ENCODE data around the gene CTSD. TPM values are rescaled to one million over a fixed set of nuclear protein-coding genes. Genes with fewer than 3 reads are reported as not detected.

CTSD gene
- total RNA-seq, 2 donors from 2014 or later: 782 to 1,042 TPM

DNA sequence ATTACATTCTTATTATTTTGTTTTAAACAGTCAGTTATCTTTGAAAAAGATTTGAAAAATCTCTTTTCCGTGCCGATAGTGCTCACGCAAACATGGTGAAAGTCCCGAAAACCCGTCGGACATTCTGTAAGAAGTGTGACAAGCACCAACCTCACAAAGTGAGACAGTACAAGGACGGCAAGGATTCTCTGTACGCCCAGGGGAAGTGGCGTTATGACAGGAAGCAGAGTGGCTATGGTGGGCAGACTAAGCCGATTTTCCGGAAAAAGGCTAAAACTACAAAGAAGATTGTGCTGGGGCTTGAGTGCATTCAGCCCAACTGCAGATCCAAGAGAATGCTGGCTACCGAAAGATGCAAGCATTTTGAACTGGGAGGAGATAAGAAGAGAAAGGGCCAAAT lies 28.7 kb upstream of the CTSD start:
- Histone ChIP-seq H3K36me3 (no peaks in the 10 kb centered on the region), H3K27me3 (no peaks in the 10 kb centered on the region), H3K4me3 (no peak overlapping the region), H3K9me3 (no peaks in the 10 kb centered on the region), H3K27ac (no peak overlapping the region), H3K4me1 (no peaks in the 10 kb centered on the region)
- TF ChIP-seq, protein P1, sequence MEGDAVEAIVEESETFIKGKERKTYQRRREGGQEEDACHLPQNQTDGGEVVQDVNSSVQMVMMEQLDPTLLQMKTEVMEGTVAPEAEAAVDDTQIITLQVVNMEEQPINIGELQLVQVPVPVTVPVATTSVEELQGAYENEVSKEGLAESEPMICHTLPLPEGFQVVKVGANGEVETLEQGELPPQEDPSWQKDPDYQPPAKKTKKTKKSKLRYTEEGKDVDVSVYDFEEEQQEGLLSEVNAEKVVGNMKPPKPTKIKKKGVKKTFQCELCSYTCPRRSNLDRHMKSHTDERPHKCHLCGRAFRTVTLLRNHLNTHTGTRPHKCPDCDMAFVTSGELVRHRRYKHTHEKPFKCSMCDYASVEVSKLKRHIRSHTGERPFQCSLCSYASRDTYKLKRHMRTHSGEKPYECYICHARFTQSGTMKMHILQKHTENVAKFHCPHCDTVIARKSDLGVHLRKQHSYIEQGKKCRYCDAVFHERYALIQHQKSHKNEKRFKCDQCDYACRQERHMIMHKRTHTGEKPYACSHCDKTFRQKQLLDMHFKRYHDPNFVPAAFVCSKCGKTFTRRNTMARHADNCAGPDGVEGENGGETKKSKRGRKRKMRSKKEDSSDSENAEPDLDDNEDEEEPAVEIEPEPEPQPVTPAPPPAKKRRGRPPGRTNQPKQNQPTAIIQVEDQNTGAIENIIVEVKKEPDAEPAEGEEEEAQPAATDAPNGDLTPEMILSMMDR (IDR thresholded peaks at IDR 0.05): no peak
- DNase-seq (ENCODE audit: low spot score): no peak

DNA sequence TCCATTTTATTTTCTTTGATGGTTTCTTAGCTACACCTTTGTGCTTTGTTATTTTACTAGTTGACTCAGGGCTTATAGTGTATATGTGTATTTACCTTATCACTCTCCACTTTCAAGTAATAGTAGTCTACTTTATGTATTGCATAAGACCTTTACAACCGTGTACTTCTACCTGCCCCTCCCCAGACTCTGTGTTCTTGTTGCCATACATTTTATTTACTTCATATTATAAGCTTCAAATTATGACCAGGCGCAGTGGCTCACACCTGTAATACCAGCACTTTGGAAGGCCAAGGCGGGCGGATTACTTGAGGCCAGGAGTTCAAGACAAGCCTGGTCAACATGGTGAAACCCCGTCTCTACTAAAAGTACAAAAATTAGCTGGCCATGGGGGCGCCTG lies 28.2 kb upstream of the CTSD start:
- no peaks in the 10 kb centered on the region for H3K4me1 ChIP-seq
- TF ChIP-seq, protein P1 (IDR thresholded peaks at IDR 0.05): no peak
- H3K4me3 ChIP-seq: no peak overlapping the region
- no peaks in the 10 kb centered on the region for H3K9me3 ChIP-seq
- H3K36me3 ChIP-seq: no peaks in the 10 kb centered on the region
- no peak for DNase-seq (ENCODE audit: low spot score)
- no peaks in the 10 kb centered on the region for H3K27me3 ChIP-seq
- no peak overlapping the region for H3K27ac ChIP-seq

DNA sequence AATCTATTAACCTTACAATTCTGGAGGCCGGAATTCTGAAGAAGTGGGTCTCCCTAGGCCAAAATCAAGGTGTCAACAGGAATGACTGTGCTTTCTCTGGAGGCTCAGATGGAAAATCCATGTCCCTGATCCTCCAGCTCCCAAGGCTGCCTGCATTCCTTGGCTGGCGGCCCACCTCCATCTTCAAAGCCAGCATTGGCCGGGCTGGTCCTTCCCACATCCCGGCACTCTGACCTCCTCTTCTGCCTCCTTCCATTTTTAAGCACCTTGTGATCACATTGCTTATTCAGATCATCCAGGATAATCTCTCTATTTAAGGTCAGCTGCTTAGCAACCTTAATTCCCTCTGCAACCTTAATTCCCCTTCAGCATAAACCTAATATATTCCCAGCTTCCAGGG lies 22.7 kb upstream of the CTSD start:
- H3K4me1 ChIP-seq: no peaks in the 10 kb centered on the region
- no peak overlapping the region for H3K27ac ChIP-seq

DNA sequence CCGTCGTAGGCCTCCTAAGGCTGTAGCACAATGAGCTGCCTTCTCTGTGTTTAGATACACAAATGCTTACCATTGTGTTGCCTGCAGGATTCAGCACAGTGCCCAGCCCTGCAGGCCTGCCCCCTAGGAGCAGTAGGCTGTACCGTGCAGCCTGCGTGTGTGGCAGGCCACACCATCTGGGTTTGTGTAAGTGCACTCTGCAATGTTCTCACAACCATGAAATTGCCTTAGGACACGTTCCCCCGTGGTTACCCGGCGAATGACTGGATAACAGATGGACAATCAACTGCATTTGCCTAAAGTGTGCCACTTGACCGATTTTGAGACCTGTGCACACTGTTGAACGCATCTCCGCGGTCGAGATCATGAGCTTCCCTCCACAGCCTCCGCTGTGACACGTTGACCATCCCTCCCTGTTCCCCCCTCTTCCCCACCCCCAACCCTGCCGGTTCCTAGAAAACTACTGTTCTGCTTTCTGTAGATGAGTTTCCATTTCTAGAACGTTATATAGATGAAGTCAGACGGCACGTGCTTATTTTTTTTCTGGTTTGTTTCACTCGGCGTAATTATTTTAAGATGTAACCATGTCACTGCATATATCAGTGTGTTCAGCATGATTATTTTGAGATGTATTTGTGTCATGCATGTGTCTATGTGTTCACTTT lies 22.2 kb upstream of the CTSD start:
- no peaks in the 10 kb centered on the region for H3K4me1 ChIP-seq
- no peaks in the 10 kb centered on the region for H3K9me3 ChIP-seq
- H3K4me3 ChIP-seq: no peak overlapping the region
- H3K27me3 ChIP-seq: no peaks in the 10 kb centered on the region
- no peak overlapping the region for H3K27ac ChIP-seq
- H3K36me3 ChIP-seq: no peaks in the 10 kb centered on the region
- TF ChIP-seq, protein P1 (IDR thresholded peaks at IDR 0.05): no peak
- no peak for DNase-seq (ENCODE audit: low spot score)

More for the DNA sequence above, 22.7 kb upstream of the CTSD start:
- Histone ChIP-seq H3K27me3 (no peaks in the 10 kb centered on the region), H3K36me3 (no peaks in the 10 kb centered on the region), H3K9me3 (no peaks in the 10 kb centered on the region), H3K4me3 (no peak overlapping the region)
- DNase-seq (ENCODE audit: low spot score): no peak
- TF ChIP-seq, protein P1 (IDR thresholded peaks at IDR 0.05): no peak

DNA sequence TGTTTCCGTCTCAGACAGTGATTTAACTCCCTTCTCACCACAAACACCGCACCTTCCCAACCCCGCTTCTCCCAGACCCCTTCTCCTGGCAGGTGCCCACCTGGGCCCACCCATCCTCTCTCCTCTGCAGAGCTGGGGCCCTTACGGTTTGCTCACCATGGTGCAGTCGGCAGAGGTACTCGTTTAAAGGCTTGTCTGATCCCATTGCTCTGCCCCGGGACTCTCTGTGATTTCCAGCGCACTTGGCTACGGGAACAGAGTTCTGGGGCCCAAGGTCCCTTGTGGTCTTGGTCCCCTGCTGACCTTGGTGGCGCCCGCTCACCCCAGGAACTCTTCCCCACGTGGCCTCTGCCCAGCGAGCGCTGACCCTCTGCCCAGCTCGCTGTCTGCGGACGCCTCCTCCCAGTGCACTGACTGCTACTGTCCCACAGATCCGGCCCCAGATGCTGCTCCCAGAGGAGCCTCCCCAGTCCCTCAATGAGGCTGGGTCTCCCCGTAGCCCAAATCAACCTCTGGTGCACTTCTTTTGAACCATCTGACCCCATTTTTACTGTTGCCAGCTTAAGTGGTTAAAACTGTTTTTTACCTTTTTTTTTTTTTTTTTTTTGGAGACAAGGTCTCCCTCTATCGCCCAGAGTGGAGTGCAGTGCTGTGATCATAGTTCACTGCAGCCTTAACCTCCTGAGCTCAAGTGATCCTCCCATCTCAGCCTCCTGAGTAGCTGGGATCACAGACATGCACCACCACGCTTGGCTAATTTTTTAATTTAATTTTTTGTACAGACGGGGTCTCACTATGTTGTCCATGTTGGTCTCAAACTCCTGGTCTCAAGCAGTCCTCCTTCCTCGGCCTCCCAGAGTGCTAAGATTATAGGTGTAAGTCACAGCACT lies 21.3 kb upstream of the CTSD start:
- no peak overlapping the region for H3K4me3 ChIP-seq
- no peaks in the 10 kb centered on the region for H3K36me3 ChIP-seq
- TF ChIP-seq, protein P1 (IDR thresholded peaks at IDR 0.05): no peak
- H3K27ac ChIP-seq: no peak overlapping the region
- H3K27me3 ChIP-seq: no peaks in the 10 kb centered on the region
- no peaks in the 10 kb centered on the region for H3K9me3 ChIP-seq
- no peaks in the 10 kb centered on the region for H3K4me1 ChIP-seq
- no peak for DNase-seq (ENCODE audit: low spot score)

All from right atrium auricular region (tissue), 2 donors.